ENCODE results near the gene C1QTNF12.

Gene C1QTNF12

GRCh38 chr1:1226566-1227362 lies 19.8 kb downstream of the C1QTNF12 start:
- no peak for DNase-seq

DNA sequence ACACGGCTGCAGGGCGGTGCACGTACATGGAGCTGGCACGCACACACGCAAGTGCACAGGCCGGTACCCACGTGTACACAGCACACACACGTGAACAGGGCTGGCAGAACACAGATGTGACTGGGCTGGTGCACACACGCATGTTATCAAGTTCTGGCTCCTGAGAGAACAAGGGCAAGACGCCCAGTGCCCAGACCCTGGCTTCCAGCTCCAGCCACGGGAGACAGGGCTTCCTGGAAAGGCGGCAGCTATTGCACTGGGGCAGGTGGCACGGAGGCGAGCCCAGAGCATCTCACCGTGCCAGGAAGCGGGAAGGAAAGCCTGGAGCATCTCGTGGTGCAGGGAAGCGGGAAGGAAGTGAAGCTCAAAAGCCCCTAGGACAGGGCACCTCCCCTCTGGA lies 20.6 kb downstream of the C1QTNF12 start:
- no peak for DNase-seq

DNA sequence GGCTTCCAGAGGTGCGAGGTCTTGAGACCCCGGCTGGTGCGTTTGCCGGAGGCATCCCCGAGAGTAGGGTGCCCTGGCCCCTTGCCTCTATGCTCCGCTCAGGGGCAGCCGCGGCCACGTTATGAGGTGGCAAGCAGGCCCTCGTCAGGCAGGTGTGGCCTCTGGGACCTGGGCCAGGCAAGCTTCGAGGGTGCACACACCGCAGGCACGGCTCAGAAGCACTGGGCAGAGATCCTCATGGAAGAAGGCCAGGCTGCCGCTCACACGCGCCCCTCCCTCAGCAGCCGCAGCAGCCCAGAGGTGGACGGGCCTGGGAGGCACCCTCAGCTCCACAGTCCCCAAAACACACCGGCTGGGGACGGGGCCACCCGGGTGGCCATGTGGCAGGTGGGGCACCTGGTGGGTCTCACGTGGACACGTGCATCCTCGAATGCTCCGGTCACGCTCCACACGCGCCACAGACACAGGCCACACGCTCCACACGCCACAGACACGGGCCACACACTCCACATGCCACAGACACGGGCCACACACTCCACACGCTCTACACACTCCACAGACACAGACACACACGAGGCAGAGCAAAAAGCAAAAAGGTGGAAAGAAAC lies 21.2 kb downstream of the C1QTNF12 start:
- no peak for DNase-seq

DNA sequence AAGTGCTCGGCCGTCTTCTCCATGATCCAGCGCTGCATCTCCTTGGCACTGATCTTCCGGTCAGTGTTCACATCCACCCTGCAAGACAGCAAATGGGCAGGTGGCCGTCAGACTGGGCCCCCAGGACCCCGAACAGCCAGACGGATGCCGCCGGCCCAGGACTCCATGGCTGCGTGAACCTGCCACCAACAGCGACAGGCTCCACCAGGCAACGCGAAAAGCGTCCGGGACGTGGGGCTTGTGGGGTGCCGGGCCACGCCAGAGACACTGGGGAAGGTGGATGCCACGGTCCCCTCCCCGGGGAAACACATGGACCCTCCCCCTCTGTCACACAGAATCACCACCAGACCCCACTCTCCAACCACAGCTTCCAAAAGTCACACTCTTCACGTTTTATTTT lies 22.6 kb downstream of the C1QTNF12 start:
- no peak for DNase-seq

- no peak for DNase-seq
Observed at GRCh38 chr1:1223321-1223720, 23.2 kb downstream of the C1QTNF12 start.

- no peak for DNase-seq
Observed at GRCh38 chr1:1222575-1223225, 23.8 kb downstream of the C1QTNF12 start.

DNA sequence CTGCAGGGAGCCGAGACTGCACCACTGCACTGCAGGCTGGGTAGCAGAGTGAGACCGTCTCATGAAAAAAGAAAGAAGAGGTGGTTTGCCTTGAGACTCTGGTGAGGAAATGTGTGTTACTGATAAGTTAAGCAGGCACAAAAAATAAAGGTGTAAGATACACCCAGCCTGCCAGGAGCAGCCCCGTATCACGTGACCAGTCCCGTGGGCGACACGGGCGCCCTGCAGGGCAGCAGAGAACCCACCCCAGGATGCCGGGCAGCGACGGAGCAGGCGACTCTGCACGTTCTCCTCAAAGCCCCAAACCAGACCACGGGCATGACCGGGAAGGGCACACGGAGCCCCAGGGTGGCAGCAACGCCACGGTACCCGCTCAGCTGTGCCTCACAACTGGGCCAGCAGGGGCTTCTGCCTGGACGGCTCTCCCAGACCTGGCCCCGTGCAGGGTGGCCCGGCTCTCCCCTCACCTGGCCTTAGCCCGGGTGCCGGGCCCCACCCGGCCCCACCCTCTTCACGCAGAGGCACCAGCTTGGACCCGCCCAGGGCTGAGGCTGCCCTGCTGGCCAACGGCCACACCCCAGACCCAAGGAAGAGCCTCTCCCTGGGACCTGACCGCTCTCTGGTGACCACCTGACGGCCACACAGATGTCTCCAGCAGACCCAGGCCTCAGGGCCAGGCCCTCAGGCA lies 24.5 kb downstream of the C1QTNF12 start:
- DNase-seq: no peak

GRCh38 chr1:1220197-1220596 lies 26.3 kb downstream of the C1QTNF12 start:
- no peak for DNase-seq

DNA sequence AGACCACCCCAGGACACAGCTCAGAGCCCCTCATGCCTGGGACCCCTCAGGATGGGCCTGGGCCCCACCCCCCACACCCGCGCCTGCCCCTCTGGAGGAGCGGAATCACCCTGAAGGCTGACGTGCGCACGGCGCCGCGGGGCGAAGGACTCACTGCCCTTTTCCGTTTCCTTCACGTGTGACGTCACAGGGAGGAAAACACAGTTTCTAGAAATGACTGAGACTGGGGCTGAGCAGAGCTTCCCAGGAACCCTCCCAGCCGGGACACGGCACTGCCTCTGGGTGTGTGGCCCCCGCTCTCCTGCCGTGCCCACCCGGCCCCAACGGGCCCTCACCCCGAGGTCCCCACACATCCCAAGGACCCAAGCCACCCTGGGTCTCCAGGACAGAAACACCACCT lies 27.2 kb downstream of the C1QTNF12 start:
- no peak for DNase-seq

GRCh38 chr1:1218524-1219200 lies 27.9 kb downstream of the C1QTNF12 start:
- DNase-seq: no peak

- no peak for DNase-seq
Observed at GRCh38 chr1:1217621-1218523, 28.6 kb downstream of the C1QTNF12 start.

GRCh38 chr1:1216770-1217620 lies 29.5 kb downstream of the C1QTNF12 start:
- DNase-seq: no peak

GRCh38 chr1:1215881-1216605 lies 30.5 kb downstream of the C1QTNF12 start:
- no peak for DNase-seq

- no peak for DNase-seq
Observed at GRCh38 chr1:1215080-1215676, 31.3 kb downstream of the C1QTNF12 start.

GRCh38 chr1:1213345-1214265 lies 32.9 kb downstream of the C1QTNF12 start, which contains the start of gene TNFRSF4:
TSS of gene TNFRSF4 (minus strand) at chr1:1214153. CDS start at chr1:1214127, 26 bp downstream.
- no peak for DNase-seq

DNA sequence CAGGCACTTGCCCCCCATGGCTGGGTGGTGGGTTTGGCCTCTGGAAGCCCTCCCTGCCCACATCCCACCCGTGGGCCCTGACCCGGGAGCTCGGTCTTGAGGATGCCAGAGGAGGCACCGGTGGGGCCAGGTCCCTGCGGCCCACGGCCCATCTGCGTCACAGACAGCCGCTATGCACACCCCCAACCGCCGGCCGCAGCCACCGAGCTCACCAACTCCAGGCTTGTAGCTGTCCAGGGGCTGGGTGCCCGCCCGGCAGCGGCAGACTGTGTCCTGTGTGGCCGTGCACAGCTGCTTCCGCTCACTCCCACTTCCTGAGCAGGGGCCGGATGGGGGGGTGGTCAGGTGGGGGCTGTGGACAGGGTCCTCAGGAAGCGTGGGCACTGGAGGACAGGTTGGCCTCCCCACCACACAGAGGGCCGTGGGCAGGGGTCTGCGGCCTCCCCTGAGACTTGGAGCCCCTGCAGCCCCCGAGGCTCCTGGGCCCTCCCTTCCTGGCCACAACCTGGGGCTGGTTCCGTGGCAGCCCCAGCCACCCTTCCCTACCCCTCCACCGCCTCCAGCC lies 33.7 kb downstream of the C1QTNF12 start:
- no peak for DNase-seq

- no peak for DNase-seq
Observed at GRCh38 chr1:1211541-1212441, 34.7 kb downstream of the C1QTNF12 start.
